Large intestine (tissue), 3 donors: Measurements from ENCODE around the gene WDFY4. TPM values are rescaled to one million over a fixed set of nuclear protein-coding genes. Genes with fewer than 3 reads are reported as not detected.

Source experiments
- DNase-seq, 2 donors: peaks; one replicate each; pipeline versions ENCODE4 v3.0.0 to v3.0.0-alpha.2; 2013
- H3K27ac ChIP-seq: one replicate; pipeline ENCODE4 v1.5.1; 2013; ENCODE audit warnings: low read length
- H3K27me3 ChIP-seq: 2 replicates; pipeline ENCODE4 v1.6.1; 2013; ENCODE audit warnings: low read length; ENCODE audit not compliant: control insufficient read depth, insufficient read depth
- H3K36me3 ChIP-seq: 2 replicates; pipeline ENCODE4 v1.6.1; 2013; ENCODE audit warnings: low read length; ENCODE audit not compliant: control insufficient read depth, insufficient read depth
- H3K4me1 ChIP-seq: one replicate; pipeline ENCODE4 v1.6.1; 2013; ENCODE audit warnings: low read length; ENCODE audit not compliant: control insufficient read depth, insufficient read depth
- H3K4me3 ChIP-seq: one replicate; pipeline ENCODE4 v1.5.1; 2013; ENCODE audit warnings: low read length
- H3K9me3 ChIP-seq: one replicate; pipeline ENCODE4 v1.6.1; 2013; ENCODE audit warnings: mild to moderate bottlenecking, low read depth, low read length, moderate library complexity; ENCODE audit not compliant: control insufficient read depth
- WGBS: methylation state at CpG from one replicate; pipeline ENCODE4 v1.1.5; 2013; ENCODE audit warnings: low lambda C conversion rate; ENCODE audit not compliant: insufficient coverage; 5-methylcytosine and 5-hydroxymethylcytosine counted together
- polyA plus RNA-seq: library from polyadenylated mRNA; unstranded; fragments of 120-200 nt; gene quantifications from one replicate; pipeline ENCODE4 v1.2.1, GENCODE V29; 2013

The WDFY4 gene
- polyA plus RNA-seq, 1 donor, result 3.5 TPM

GRCh38 chr10:48685731-48686130 lies 1.1 kb downstream of the WDFY4 start:
- Histone ChIP-seq H3K9me3 (no peaks in the 10 kb centered on the region), H3K27me3 (peaks cover 2% of the 10 kb centered on the region), H3K36me3 (no peaks in the 10 kb centered on the region), H3K27ac (no peak overlapping the region), H3K4me3 (no peak overlapping the region), H3K4me1 (no peaks in the 10 kb centered on the region)
- DNase-seq, result no peak
- no CpG with 5 or more reads among the region's 6 CpGs for WGBS

GRCh38 chr10:48690791-48691660 lies 6.4 kb downstream of the WDFY4 start:
- no peak for DNase-seq
- WGBS, result no CpG with 5 or more reads among the region's 12 CpGs
- Histone ChIP-seq H3K4me1 (no peaks in the 10 kb centered on the region), H3K27ac (no peak overlapping the region), H3K4me3 (no peak overlapping the region), H3K9me3 (no peaks in the 10 kb centered on the region), H3K36me3 (no peaks in the 10 kb centered on the region), H3K27me3 (no peaks in the 10 kb centered on the region)

DNA sequence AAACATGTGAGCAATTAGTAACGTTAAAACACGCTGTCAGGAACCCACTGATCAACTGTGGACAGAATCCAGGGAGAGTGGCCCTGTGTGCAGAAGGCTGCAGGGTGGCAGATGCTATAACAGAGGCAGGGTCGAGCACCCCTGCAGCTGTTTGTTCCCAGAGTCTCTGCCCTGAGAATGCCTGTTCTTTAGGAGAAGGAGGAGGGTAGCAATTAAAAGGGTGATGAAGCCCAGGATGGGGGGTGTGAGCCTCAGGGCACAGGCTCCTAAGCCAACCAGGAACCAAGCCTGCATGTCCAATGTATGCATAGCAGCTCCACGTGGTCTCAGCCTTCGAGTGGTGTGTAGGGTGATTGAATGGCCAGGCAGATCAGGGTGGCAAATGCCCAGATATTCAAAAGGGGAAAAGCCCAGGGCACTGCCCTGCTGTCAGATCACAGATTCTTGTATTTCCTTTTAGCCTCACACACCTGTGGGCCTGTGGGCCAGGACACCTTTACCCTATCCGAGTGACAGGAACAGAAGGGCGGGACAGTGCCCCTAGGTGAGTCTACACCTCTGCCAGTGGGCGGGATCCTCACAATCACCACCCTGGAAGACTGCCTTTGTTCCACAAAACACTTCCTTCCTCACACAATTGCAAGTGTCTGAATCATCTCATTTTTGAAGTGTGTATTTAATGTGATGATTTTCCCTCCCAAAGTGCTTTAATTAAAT lies 7.3 kb downstream of the WDFY4 start:
- no peak overlapping the region for H3K27ac ChIP-seq
- H3K4me1 ChIP-seq, result no peaks in the 10 kb centered on the region
- H3K27me3 ChIP-seq, result no peaks in the 10 kb centered on the region
- H3K9me3 ChIP-seq, result no peaks in the 10 kb centered on the region
- H3K36me3 ChIP-seq, result no peaks in the 10 kb centered on the region
- no CpG with 5 or more reads among the region's 8 CpGs for WGBS
- DNase-seq, result no peak
- no peak overlapping the region for H3K4me3 ChIP-seq

- WGBS, result no CpG with 5 or more reads among the region's 4 CpGs
- no peak overlapping the region for H3K4me3 ChIP-seq
- H3K9me3 ChIP-seq, result no peaks in the 10 kb centered on the region
- no peaks in the 10 kb centered on the region for H3K27me3 ChIP-seq
- H3K4me1 ChIP-seq, result no peaks in the 10 kb centered on the region
- no peak overlapping the region for H3K27ac ChIP-seq
- H3K36me3 ChIP-seq, result no peaks in the 10 kb centered on the region
- no peak for DNase-seq
Observed at GRCh38 chr10:48692748-48693147, 8.1 kb downstream of the WDFY4 start.

DNA sequence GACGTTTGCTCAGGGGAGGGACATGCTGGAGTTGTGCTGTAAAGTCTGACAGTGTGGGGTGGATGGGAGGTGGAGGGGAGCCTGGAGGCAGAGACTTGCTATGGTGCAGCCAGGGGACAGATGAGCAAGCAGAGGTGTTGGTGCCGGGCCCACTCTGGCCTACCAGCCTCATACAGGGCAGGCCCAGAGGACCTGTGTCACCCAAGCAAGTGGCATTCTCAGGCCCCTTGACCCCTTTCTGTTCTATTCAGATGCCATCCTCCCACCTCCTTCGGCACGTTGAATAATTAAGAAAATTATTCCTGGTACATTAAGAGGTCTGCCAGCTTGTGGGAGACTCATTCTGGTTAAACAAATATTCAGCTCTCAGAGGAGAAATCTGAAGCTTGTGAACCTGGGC lies 8.5 kb downstream of the WDFY4 start:
- Histone ChIP-seq H3K9me3 (no peaks in the 10 kb centered on the region), H3K4me1 (no peaks in the 10 kb centered on the region), H3K27me3 (no peaks in the 10 kb centered on the region), H3K36me3 (no peaks in the 10 kb centered on the region), H3K4me3 (no peak overlapping the region), H3K27ac (no peak overlapping the region)
- WGBS, result no CpG with 5 or more reads among the region's 4 CpGs
- DNase-seq, result no peak

GRCh38 chr10:48694371-48695030 lies 9.8 kb downstream of the WDFY4 start:
- DNase-seq, result no peak
- no peaks in the 10 kb centered on the region for H3K4me1 ChIP-seq
- H3K4me3 ChIP-seq, result no peak overlapping the region
- no peaks in the 10 kb centered on the region for H3K27me3 ChIP-seq
- H3K36me3 ChIP-seq, result no peaks in the 10 kb centered on the region
- H3K27ac ChIP-seq, result no peak overlapping the region
- WGBS, result 80% methylated on average over 1 of the region's 7 CpGs
- no peaks in the 10 kb centered on the region for H3K9me3 ChIP-seq

- Histone ChIP-seq H3K4me1 (no peaks in the 10 kb centered on the region), H3K4me3 (no peak overlapping the region), H3K9me3 (no peaks in the 10 kb centered on the region), H3K27me3 (no peaks in the 10 kb centered on the region), H3K27ac (no peak overlapping the region), H3K36me3 (no peaks in the 10 kb centered on the region)
- DNase-seq, result no peak
- no CpG with 5 or more reads among the region's 13 CpGs for WGBS
Observed at GRCh38 chr10:48695636-48696534, 11.2 kb downstream of the WDFY4 start.

GRCh38 chr10:48696535-48696873 lies 11.8 kb downstream of the WDFY4 start:
- DNase-seq, result no peak
- no peaks in the 10 kb centered on the region for H3K36me3 ChIP-seq
- no peaks in the 10 kb centered on the region for H3K4me1 ChIP-seq
- no peaks in the 10 kb centered on the region for H3K27me3 ChIP-seq
- H3K9me3 ChIP-seq, result no peaks in the 10 kb centered on the region
- H3K27ac ChIP-seq, result no peak overlapping the region
- no peak overlapping the region for H3K4me3 ChIP-seq
- no CpG with 5 or more reads among the region's 4 CpGs for WGBS

GRCh38 chr10:48697091-48697490 lies 12.4 kb downstream of the WDFY4 start:
- no peaks in the 10 kb centered on the region for H3K27me3 ChIP-seq
- H3K9me3 ChIP-seq, result no peaks in the 10 kb centered on the region
- DNase-seq, result no peak
- H3K36me3 ChIP-seq, result no peaks in the 10 kb centered on the region
- no peaks in the 10 kb centered on the region for H3K4me1 ChIP-seq
- H3K4me3 ChIP-seq, result no peak overlapping the region
- WGBS, result no CpG with 5 or more reads among the region's 5 CpGs
- no peak overlapping the region for H3K27ac ChIP-seq
